Activated CD4-positive, alpha-beta T cell treated with anti-CD3 and anti-CD28 coated beads for 1 hour (primary cell): ENCODE results near the gene PTPN11.
"Not testable (repeated sequence)": the region's sequence is repeated elsewhere in the genome, so short reads cannot be mapped to it uniquely, and the experiment has no call there.

ENCODE experiments used
- DNase-seq: peaks from one replicate; pipeline ENCODE4 v3.0.0-alpha.2; 2020

The PTPN11 gene

DNA sequence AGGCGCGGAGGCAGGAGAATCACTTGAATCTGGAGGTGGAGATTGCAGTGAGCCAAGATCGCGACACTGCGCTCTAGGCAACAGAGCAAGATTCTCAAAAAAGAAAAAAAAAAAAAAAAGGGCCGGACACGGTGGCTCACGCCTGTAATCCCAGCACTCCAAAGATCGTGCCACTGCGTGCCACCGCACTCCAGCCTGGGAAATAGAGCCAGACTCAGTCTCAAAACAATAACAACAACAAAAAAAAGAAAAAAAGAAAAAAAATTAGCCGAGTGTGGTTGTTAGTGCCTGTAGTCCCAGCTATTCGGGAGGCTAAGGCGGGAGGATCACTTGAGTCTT lies 8.9 kb upstream of the PTPN11 start:
- DNase-seq, result no peak

DNA sequence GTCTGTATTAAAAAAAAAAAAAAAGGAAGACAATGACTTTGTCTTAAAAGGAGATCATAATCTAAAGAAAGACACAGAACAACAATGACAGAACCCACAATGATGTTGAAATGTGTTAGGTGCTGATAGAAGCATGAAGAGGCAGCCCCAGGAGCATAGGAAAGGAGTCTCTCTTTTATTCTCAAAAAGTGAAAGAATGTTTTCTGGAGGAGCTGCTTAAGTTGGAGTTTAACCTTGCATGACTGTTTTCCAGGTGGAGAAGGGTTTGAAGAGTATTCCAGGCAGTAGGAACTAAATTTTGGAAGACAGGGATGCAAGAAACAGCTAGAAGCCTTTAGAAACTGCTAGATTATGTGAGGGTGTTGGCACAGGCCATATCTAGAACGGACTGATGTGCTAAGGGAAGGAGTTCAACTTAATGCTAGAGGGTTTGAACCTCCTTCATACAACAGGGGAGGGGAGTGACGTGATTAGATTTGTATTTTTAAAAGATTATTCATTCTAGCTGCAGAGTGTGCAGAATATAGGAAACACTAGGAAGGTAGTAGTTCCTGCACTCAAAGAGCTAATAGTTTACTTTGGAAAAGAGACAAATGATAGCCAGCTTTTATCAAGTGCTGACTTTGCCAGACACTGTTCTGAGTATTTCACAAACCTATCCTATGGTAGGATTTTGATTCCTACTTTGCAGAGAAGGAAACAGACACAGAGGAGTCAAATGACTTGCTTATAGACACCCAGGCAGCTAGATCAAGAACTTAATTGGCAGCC lies 4.7 kb upstream of the PTPN11 start:
- DNase-seq, result no peak

DNA sequence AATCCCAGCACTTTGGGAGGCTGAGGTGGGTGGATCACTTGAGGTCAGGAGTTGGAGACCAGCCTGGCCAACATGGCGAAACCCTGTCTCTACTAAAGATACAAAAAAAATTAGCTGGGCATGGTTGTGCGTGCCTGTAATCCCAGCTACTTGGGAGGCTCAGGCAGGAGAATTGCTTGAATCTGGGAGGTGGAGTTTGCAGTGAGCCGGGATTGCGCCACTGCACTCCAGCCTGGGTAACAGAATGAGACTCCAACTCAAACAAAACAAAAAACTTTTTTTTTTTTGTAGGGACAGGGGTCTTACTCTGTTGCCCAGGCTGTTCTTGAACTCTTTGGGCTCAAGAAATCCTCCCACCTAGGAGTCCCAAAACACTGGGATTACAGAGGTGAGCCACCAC lies 3.3 kb upstream of the PTPN11 start:
- not testable (repeated sequence) for DNase-seq

DNA sequence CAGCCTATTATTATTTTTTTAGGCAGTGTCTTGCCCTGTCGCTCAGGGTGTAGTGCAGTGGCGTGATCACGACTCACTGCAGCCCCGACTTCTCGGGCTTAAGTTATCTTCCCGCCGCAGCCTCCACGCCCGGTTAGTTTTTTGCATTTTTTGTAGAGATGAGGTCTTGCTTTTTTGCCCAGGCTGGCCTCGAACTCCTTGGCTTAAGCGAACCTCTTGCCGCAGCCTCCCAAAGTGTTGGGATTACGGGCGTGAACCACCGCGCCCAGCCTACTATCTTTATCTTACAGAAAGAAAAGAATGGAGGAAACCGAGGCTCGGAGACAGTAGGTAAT lies 507 bp upstream of the PTPN11 start:
- no peak for DNase-seq

DNA sequence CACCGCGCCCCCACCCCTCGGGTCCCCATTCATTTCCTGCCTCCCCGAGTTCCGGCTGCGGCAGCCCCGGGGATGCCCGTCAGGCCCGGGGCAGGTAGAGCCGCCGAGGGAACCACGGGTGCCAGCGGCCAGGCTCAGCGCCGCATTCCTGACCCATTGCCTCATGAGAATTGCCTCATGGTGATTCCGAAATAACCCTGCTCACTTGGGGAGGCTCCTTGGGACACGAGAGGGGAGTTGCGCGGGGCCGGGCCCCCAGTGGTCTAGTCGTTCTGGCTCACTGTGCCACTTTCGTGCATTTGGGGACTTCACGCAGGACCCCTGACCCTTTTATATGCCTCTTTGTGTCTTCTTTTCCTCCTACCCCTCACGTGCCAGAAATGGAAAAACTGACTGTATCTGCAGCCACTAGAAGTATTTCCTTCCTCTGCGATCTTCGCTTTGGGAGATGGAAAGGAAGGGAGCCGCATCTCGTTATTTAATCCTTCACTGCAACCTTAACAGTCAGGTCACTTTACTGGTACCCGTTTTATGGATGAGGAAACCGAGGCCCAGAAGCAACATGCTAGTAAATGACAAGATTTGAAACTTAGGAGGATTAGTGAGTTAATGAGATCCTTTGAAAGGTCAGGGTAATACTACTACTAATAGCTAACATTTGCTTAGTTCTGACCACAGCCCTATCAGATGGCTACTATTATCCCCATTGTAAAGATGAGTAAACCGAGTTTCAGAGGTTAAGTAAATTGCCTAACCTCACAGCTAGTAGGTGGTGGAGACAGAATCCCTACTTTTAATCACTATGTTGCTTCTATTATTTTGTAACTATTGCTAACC lies 768 bp downstream of the PTPN11 start:
- DNase-seq, result no peak

DNA sequence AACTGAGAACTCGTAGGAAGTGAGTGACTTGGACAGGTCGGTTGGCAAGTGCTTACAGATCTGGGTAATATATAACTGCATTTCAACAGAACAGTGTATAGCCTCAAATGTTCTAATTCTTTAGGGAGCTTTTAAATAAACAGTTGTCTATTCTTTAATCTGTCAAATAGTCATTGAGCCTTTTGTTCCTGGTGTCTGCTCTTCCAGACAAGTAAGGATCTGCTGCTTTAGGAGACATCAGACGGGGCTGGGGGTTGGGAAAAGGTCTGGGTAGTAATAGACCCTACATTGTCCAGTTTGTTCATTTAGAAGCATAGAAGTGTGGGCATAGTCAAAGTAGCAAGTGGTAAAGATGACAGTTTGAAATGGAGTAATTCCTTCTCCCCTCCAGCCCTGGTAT lies 2.0 kb downstream of the PTPN11 start:
- DNase-seq, result no peak

DNA sequence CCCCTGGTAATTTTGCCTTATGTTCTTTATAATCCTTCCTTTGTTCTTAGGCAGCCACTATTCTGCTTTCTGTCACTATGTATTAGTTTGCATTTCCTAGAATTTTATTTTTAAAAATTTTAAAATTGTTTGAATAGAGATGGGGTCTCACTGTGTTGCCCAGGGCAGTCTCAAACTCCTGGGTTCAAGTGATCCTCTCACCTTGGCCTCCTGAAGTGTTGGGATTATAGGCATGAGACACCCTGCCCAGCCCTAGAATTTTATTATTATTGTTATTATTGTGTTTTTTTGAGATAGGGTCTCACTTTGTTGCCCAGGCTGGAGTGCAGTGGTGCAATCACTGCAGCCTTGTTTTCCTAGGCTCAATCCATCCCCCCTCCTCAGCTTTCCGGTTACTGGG lies 2.6 kb downstream of the PTPN11 start:
- DNase-seq, result no peak

DNA sequence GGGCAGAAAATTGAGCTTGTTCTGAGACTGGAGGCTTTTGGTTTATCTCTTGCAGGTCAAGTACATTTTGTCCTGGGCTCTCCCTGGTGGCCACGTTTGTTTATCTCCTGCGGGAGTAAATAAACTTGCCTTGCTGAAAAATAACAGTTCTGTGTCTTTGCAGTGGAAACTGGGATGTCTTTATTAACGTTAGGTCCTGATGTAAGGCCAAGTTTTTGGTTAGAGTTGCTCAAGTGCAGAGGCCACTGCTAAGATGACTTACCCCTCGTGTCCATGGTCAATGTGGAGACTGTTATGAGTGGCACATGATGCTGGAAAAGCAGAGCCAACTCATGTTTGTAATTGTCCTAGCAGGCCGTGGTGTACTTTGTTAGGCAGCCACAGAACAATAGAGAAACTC lies 3.8 kb downstream of the PTPN11 start:
- DNase-seq, result no peak

DNA sequence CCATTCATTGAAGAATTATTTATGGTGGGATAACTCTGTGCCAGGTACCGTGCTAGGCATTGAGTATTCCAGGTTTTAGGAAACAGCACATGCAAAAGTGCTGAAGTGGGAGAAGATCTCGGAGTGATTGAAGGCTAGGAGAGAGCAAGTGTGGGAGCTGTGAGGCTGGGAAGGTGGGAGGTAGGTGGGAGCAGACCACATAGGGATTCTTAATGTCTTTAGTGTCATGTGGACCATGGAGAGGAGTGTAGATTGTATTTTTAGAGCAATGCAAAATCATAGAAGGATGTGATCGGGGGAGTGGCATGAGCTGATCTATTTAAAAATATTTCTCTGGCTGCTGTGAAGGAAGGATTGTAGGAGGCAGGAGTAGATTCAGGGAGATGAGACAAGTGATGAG lies 5.4 kb downstream of the PTPN11 start:
- no peak for DNase-seq

DNA sequence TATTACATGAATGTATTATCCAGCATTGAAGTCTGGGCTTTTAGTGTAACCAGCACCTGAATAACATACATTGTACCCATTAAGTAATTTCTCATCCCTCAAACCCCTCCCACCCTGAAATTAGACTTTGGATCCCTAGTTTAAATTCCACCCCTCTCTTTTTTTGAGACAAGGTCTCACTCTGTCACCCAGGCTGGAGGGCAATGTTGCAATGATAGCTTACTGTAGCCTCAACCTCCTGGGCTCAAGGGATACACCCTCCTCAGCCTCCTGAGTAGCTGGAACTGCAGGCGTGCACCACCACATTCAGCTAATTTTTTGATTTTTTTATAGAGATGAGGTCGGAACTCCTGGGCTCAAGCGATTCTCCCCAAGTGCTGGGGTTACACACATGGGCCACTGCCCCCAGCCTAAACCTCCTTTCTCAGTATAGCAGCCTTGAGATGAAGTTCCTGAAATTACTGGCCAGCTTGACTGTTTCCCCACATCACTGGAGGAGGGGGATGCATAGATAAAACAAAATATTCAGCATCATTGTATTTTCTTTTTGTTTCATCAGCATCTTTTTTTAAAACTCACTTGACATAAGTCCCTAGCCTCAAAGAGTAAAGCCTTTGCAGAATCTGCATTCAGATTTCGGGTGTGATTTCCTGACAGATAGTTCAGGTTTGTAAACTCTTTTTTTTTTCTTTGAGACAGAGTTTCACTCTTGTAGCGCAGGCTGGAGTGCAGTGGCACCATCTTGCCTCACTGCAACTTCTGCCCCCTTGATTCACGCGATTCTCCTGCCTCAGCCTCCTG lies 7.0 kb downstream of the PTPN11 start:
- no peak for DNase-seq

DNA sequence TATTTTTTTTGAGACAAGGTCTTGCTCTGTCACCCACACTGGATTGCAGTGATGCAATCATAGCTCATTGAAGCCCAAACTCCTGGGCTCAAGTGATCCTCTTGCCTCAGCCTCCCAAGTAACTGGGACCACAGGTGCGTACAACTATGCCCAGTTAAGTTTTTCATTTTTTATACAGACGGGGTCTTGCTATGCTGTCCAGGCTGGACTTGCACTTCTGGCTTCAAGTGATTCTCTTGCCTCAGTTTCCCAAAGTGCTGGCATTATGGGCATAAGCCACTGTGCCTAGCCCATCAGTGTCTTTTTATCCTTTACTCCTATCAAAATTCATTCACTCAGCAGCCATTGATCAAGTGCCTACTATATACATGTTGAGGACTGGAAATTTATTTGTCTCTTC lies 9.0 kb downstream of the PTPN11 start:
- no peak for DNase-seq

DNA sequence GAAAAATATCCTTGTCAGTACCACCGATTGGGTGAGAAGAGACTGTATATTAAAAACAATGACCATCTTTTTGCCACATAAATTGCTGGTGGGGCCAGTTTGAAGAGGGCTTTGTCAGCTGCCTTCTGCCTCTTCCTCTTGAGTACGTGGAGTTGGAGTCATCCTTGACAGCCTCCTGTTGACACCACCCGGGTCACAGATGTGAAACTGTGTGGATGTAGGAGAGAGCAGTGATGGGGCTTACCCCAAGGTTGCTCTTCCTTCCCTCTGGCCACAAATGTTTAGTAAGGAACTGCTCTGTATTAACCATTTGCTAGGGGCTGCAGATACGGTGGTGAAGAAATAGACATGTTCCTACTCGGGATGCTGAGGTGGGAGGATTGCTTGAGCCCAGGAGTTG lies 12.2 kb downstream of the PTPN11 start:
- no peak for DNase-seq

DNA sequence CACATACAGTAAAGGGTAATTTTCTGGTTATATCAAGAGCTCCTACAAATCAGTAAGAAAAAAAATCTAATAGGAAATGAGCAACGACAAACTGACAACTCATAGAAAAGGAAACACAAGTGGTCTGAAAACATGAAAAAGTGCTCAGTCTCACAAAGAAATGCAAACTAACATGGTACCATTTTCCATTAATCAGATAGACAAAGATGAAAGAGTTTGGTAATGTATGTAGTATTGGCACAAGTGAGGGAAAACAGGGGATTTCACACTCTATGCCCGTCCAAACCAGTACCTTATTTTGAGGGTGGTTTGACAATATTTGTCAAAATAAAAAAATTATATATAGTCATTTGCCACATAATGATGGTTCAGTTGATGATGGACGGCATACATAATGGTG lies 13.2 kb downstream of the PTPN11 start:
- no peak for DNase-seq

DNA sequence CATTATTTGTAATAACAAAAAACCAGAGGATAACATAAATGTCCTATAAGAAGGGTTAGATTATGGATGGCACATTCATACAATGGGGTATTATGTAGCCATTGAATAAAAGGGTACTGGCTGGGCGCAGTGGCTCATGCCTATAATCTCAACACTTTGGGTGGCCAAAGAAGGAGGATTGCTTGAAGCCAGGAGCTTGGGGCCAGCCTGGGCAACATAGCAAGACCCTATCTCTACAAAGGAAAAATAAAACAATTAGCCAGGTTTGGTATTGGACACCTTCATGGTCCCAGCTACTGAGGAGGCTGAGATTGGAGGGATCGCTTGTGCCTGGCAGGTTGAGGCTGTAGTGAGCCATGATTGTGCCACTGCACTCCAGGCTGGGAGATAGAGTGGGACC lies 14.8 kb downstream of the PTPN11 start:
- no peak for DNase-seq

DNA sequence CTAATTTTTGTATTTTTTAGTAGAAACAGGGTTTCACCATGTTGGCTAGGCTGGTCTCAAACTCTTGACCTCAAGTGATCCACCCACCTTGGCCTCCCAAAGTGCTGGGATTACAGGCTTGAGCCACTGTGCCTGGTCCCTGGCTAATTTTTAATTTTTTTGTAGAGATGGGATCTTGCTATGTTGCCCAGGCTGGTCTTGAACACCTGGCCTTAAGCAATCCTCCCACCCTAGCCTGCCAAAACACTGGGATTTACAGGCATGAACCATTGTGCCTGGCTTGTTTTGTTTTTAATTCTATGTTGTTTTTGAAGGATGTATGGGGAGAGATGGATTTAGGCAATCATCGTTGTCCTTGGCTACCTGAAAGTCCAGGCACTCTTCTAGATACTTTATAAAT lies 19.9 kb downstream of the PTPN11 start:
- DNase-seq, result not testable (repeated sequence)

DNA sequence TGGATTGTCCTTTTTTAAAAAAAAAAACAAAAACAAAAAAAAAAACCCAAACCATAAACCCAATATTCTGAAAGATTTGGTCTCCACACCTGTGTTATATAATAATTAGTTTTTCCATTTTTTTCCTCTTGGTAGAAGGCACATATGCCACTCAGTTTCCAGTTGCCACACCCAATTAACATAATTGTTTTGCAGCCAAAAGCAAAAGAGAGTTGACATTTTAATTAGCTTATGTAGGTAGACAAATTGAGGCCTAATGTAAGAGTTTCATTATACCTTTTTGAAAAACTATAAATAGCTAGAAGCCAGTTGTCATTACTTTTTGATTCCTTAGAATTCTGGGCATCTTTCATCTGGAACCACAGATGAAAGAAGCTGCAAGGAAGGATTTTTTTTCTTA lies 21.0 kb downstream of the PTPN11 start:
- DNase-seq, result no peak

DNA sequence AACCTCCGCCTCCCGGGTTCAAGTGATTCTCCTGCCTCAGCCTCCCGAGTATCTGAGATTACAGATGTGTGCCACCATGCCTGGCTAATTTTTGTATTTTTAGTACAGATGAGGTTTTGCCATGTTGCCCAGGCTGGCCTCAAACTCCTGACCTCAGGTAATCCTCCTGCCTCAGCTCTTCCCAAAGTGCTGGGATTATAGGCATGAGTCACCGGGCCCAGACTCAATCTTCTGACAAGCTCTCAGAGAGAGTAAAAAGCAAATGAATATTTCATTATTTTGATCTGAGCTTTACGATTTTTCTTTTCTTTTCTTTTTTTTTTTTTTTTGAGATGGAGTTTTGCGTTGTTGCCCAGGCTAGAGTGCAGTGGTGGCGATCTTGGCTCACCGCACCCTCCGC lies 21.9 kb downstream of the PTPN11 start:
- not testable (repeated sequence) for DNase-seq

DNA sequence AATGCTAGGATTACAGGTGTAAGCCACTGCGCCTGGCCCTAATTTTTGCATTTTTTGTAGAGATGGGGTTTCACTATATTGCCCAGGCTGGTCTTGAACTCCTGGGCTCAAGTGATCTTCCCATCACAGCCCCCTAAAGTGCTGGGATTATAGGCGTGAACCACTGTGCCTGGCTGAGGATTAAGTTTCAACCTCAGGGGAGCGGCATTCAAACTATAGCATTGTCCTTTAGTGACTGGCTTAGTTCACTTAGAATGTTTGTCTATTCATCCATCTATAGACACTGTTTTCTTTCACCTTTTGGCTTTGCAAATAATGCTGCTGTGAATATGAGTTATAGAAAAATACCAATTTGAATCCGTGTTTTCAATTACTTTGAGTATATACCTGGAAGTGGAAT lies 25.2 kb downstream of the PTPN11 start:
- no peak for DNase-seq

DNA sequence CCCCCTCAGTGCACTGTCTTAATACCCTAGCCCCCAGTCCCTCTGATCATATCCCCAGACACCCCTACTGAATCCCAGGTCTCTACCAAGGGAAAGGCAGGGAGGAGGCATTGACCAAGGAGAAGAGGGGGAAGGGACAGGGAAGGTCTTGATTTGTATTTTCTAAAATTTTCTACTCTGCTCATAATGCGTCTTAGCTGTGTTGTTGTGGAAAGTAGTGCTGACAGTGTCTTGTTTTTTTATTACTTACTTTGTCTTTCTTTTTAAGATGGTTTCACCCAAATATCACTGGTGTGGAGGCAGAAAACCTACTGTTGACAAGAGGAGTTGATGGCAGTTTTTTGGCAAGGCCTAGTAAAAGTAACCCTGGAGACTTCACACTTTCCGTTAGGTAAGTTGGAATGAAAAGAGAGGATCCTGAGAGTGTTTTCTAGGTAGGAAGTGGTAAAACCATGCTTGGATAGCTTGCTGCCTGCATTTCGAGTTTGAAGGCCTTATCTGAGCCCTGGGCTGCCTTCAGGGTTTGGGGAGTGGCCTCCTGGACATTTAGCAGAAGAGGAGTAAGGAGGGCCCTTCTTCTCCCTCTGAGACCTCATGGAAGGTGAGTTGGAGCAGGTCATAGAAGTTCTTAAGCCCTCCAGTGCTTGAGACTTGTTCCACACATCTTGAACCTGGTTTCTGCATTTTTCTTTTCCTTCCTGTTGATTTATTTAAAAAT lies 27.4 kb downstream of the PTPN11 start:
- no peak for DNase-seq

DNA sequence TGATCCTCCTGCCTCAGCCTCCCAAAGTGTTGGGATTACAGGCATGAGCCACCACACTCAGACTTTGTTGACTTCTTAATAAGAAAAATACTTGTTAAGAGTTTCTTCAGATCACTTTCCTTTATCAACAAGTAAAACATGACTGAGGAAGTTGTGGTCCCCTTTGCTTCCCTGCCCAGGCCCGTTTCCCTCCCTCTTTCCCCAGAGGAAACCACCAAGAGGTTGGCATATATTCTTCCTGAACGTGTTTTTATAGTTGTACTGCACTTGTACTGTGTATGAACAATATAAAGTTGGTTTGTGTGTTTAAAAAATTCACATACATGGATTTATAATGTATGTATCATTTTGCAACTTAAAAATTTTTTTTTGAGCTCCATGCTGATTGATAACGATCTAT lies 28.4 kb downstream of the PTPN11 start:
- DNase-seq, result no peak

DNA sequence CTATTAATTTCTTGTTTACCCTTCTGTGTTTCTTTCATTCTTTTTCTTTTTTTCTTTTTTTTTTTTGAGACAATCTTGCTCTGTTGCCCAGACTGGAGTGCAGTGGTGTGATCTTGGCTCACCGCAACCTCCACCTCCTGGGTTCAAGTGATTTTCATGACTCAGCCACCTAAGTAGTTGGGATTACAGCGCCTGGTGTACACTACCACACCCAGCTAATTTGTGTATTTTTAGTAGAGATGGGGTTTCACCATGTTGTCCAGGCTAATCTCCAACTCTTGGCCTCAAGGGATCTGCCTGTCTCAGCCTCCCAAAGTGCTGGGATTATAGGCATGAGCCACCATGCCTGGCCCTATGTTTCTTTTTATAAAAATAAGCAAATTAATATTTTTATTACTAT lies 29.4 kb downstream of the PTPN11 start:
- DNase-seq, result not testable (repeated sequence)

DNA sequence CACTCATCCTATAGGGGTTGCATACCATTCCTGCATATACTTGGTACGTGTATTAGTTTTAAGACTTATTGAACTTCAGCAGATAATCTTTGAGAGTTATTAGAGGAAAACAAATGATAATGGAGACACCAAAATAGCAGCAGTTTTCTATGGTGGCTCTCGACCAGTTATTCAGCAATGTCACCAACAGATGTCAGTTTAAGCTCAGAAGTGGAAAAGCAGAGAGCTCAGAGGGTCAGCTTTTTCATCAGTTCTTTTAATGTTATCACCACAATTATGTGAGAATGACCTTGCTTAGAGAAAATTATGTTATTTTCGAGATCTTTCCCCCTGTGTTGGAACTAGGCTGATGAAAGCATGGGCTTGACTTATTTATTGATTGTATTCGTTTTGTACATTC lies 32.0 kb downstream of the PTPN11 start:
- DNase-seq, result no peak

DNA sequence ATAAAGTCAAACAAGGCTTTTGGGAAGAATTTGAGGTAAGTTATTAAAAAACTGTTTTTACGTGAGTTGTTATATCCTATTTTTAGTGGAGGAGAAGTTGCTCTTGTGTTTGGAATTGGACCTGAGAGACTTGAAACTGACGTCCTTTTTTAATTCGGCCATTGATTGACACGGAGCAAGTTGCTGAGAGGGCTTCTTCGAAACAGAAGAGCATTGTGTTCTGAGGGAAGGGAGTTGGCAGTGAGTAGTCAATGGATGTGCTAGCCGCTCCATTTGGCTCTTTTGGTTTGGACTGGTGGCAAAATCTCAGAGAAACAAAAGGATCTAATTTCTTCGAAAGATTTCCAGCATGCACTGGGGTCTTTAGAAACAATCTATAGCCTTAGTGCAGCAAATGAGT lies 37.3 kb downstream of the PTPN11 start:
- DNase-seq, result no peak
